Heart left ventricle (tissue), 13 donors: Measurements from ENCODE around the gene TMEM178B.

Experiments used
- CTCF ChIP-seq, 12 donors: fragments of 200-600 bp; sonication (generic) in 4 of 12; IDR thresholded peaks; one replicate each; pipeline versions ENCODE4 v1.5.0 to v1.8.0; 2018 to 2022; ENCODE audit warnings: antibody characterized with exemption in 12 of 12, mild to moderate bottlenecking in 5 of 12
- POLR2A ChIP-seq, 2 donors: fragments of 450-650 bp; IDR thresholded peaks; one replicate each; pipeline ENCODE4 v1.6.1; 2017; ENCODE audit warnings: antibody characterized with exemption in 2 of 2, mild to moderate bottlenecking in 2 of 2, moderate library complexity in 2 of 2
- donor health status: ischemic (EF 13 %, LVEDD 7.1; RV severe dilation, severe dysfunction).
- donor health status: DM: no; HTN: yes; CAD: no.
- donor health status: DM: no; HTN: no; CAD: no.
- donor health status: ischemic (EF 25% LVEDD 6.9; RV normal size, moderate dysfunction).
- donor health status: ischemic (EF 25% LVEDD 5.7; RV mildly dilated, moderate dysfunction).
- donor health status: ischemic (EF 35%, LVEDD 5.7; RV mildly dilated, moderate dysfunction).
- donor health status: nonischemic (EF 11% LVEDD 7.7; RV severe dilation, severe dysfunction).
- donor health status: DM: yes; HTN: yes; CAD: no.
- donor health status: PGD.
- donor health status: ischemic (EF 29% LVEDD 5.4; RV normal size, mild dysfunction).
- donor health status: nonischemic (EF 23%, LVEDD 6.1; RV moderate dilation, normal function).

- TF ChIP-seq CTCF (IDR thresholded peaks at IDR 0.05) = no peak
- TF ChIP-seq POLR2A (IDR thresholded peaks at IDR 0.05) = no peak
Measured at GRCh38 chr7:141468341-141468740, 394.5 kb downstream of the TMEM178B start.
